HEK293 (cell line): Measurements from ENCODE around the gene PTK7.

ENCODE experiments used
- CTCF ChIA-PET: fragments of 350-600 bp; formaldehyde crosslinking; extraction: SDS; loops from one replicate; lab custom pipeline; 2021; ENCODE audit warnings: antibody characterized with exemption; lab: Yijun Ruan, JAX
- POLR2A ChIA-PET: fragments of 300-600 bp; formaldehyde crosslinking; extraction: SDS; loops from one replicate; lab custom pipeline; 2020; ENCODE audit warnings: antibody characterized with exemption, inconsistent platforms; lab: Yijun Ruan, JAX
- H3K27ac ChIP-seq: fragments of 200-500 bp; sonication (Bioruptor generic); 2 replicates; pipeline ENCODE4 v1.5.1; 2014; ENCODE audit warnings: low read depth, low read length, control low read depth, inconsistent platforms; ENCODE audit errors: extremely low read depth
- H3K36me3 ChIP-seq, 2 experiments: fragments of 200-500 bp in 1 of 2; sonication (Bioruptor generic) in 1 of 2; 1 replicate in 1 of 2; 2 replicates in 1 of 2; pipeline ENCODE4 v1.5.1; 2014 to 2017; ENCODE audit warnings: inconsistent platforms in 2 of 2, low read length in 2 of 2; ENCODE audit not compliant: control insufficient read depth in 2 of 2, insufficient read depth in 1 of 2
- H3K4me1 ChIP-seq: fragments of 200-500 bp; sonication (Bioruptor generic); 2 replicates; pipeline ENCODE4 v1.5.1; 2014; ENCODE audit warnings: mild to moderate bottlenecking, low read length, inconsistent platforms; ENCODE audit not compliant: control insufficient read depth, insufficient read depth
- H3K4me3 ChIP-seq: 2 replicates; pipeline ENCODE4 v1.5.1; 2011; ENCODE audit warnings: low read depth, mild to moderate bottlenecking, control low read depth, low read length, moderate library complexity
- H3K9me3 ChIP-seq: fragments of 200-500 bp; sonication (Bioruptor generic); 2 replicates; pipeline ENCODE4 v1.5.1; 2014; ENCODE audit warnings: low read depth, low read length, inconsistent platforms; ENCODE audit not compliant: control insufficient read depth, insufficient read depth
- FEZF1 ChIP-seq: fragments of 450-650 bp; formaldehyde crosslinking; IDR thresholded peaks from 2 replicates; pipeline ENCODE4 v1.5.1; 2016; ENCODE audit warnings: missing biosample characterization, missing genetic modification characterization
- OVOL3 ChIP-seq: fragments of 450-650 bp; formaldehyde crosslinking; IDR thresholded peaks from 2 replicates; pipeline ENCODE4 v1.5.1; 2016; ENCODE audit warnings: missing biosample characterization, missing genetic modification characterization
- RBAK ChIP-seq: fragments of 450-650 bp; formaldehyde crosslinking; IDR thresholded peaks from 2 replicates; pipeline ENCODE4 v1.5.1; 2016; ENCODE audit warnings: missing biosample characterization, missing genetic modification characterization
- SALL2 ChIP-seq: fragments of 450-650 bp; formaldehyde crosslinking; IDR thresholded peaks from 2 replicates; pipeline ENCODE4 v1.5.0; 2017; ENCODE audit warnings: missing biosample characterization, mild to moderate bottlenecking, missing genetic modification characterization, borderline replicate concordance
- TSHZ1 ChIP-seq: fragments of 450-650 bp; formaldehyde crosslinking; IDR thresholded peaks from 2 replicates; pipeline ENCODE4 v1.5.1; 2016; ENCODE audit warnings: missing biosample characterization, missing genetic modification characterization, borderline replicate concordance
- YY2 ChIP-seq: fragments of 450-650 bp; formaldehyde crosslinking; IDR thresholded peaks from 2 replicates; pipeline ENCODE4 v1.5.1; 2016; ENCODE audit warnings: missing biosample characterization, missing genetic modification characterization
- ZBTB7A ChIP-seq: fragments of 450-650 bp; formaldehyde crosslinking; IDR thresholded peaks from 2 replicates; pipeline ENCODE4 v1.5.1; 2016; ENCODE audit warnings: low read depth, missing biosample characterization, missing genetic modification characterization
- ZNF121 ChIP-seq: fragments of 450-650 bp; formaldehyde crosslinking; IDR thresholded peaks from 2 replicates; pipeline ENCODE4 v1.5.1; 2016; ENCODE audit warnings: missing biosample characterization, missing genetic modification characterization
- ZNF140 ChIP-seq: fragments of 450-650 bp; formaldehyde crosslinking; IDR thresholded peaks from 2 replicates; pipeline ENCODE4 v1.5.1; 2016; ENCODE audit warnings: missing biosample characterization, missing genetic modification characterization
- ZNF155 ChIP-seq: fragments of 450-650 bp; formaldehyde crosslinking; IDR thresholded peaks from 2 replicates; pipeline ENCODE4 v1.5.1; 2016; ENCODE audit warnings: missing biosample characterization, missing genetic modification characterization
- ZNF2 ChIP-seq: fragments of 450-650 bp; formaldehyde crosslinking; IDR thresholded peaks from 2 replicates; pipeline ENCODE4 v1.5.1; 2016; ENCODE audit warnings: missing biosample characterization, missing genetic modification characterization
- ZNF223 ChIP-seq: fragments of 450-650 bp; formaldehyde crosslinking; IDR thresholded peaks from 2 replicates; pipeline ENCODE4 v1.5.1; 2016; ENCODE audit warnings: missing biosample characterization, missing genetic modification characterization
- ZNF362 ChIP-seq: fragments of 450-650 bp; formaldehyde crosslinking; IDR thresholded peaks from 2 replicates; pipeline ENCODE4 v1.5.1; 2016; ENCODE audit warnings: missing biosample characterization, missing genetic modification characterization
- ZNF366 ChIP-seq: fragments of 450-650 bp; formaldehyde crosslinking; conservative IDR thresholded peaks from 2 replicates; pipeline ENCODE4 v1.5.1; 2016; ENCODE audit warnings: missing biosample characterization, missing genetic modification characterization
- ZNF37A ChIP-seq: fragments of 450-650 bp; IDR thresholded peaks from 2 replicates; pipeline ENCODE4 v1.5.1; 2018; ENCODE audit warnings: missing biosample characterization, missing genetic modification characterization
- ZNF394 ChIP-seq: fragments of 450-650 bp; formaldehyde crosslinking; IDR thresholded peaks from 2 replicates; pipeline ENCODE4 v1.5.1; 2016; ENCODE audit warnings: missing biosample characterization, missing genetic modification characterization, mild to moderate bottlenecking, moderate library complexity, borderline replicate concordance
- ZNF510 ChIP-seq: fragments of 450-650 bp; formaldehyde crosslinking; IDR thresholded peaks from 2 replicates; pipeline ENCODE4 v1.5.1; 2018; ENCODE audit warnings: mild to moderate bottlenecking, missing genetic modification characterization, missing biosample characterization; ENCODE audit not compliant: insufficient replicate concordance
- ZNF513 ChIP-seq: fragments of 450-650 bp; IDR thresholded peaks from 2 replicates; pipeline ENCODE4 v1.5.1; 2018; ENCODE audit warnings: missing biosample characterization, missing genetic modification characterization
- ZNF558 ChIP-seq: fragments of 450-650 bp; formaldehyde crosslinking; IDR thresholded peaks from 2 replicates; pipeline ENCODE4 v1.5.1; 2016; ENCODE audit warnings: missing biosample characterization, missing genetic modification characterization
- ZNF596 ChIP-seq: fragments of 450-650 bp; IDR thresholded peaks from 2 replicates; pipeline ENCODE4 v1.5.0; 2018; ENCODE audit warnings: missing biosample characterization, mild to moderate bottlenecking, missing genetic modification characterization, moderate library complexity
- ZNF621 ChIP-seq: fragments of 450-650 bp; formaldehyde crosslinking; IDR thresholded peaks from 2 replicates; pipeline ENCODE4 v1.5.1; 2017; ENCODE audit warnings: missing biosample characterization, missing genetic modification characterization
- ZNF658 ChIP-seq: fragments of 450-650 bp; formaldehyde crosslinking; IDR thresholded peaks from 2 replicates; pipeline ENCODE4; 2016; ENCODE audit warnings: missing biosample characterization, missing genetic modification characterization
- ZNF792 ChIP-seq: fragments of 450-650 bp; formaldehyde crosslinking; IDR thresholded peaks from 2 replicates; pipeline ENCODE4 v1.5.1; 2016; ENCODE audit warnings: missing biosample characterization, missing genetic modification characterization
- ZSCAN23 ChIP-seq: fragments of 450-650 bp; formaldehyde crosslinking; IDR thresholded peaks from 2 replicates; pipeline ENCODE4 v1.5.1; 2016; ENCODE audit warnings: missing biosample characterization, missing genetic modification characterization
- TF ChIP-seq, protein P1 (sequence below): fragments of 450-650 bp; formaldehyde crosslinking; IDR thresholded peaks from 2 replicates; pipeline ENCODE4 v1.5.1; 2016; ENCODE audit warnings: missing biosample characterization, missing genetic modification characterization, borderline replicate concordance

The PTK7 gene

DNA sequence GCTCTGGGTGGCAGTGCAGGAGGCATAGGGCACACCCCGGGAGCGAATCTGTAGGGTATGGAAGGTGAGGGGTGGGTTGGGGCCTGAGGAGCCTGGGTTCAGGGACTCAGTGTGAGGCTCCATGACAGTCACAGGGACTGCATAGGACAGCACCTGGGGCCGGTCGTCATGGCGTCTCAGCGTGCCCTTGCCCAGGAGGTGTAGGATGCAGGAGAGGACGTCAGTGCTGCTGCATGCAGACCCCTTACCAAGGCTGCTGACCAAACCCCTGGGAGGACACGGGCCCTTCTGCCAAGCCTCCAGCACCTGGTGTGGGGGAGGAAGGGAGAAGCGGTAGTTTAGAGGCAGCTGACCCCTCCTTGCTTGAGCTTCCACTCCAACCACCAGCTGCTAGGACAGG, 38.4 kb upstream of the PTK7 start:
- Histone ChIP-seq H3K9me3 (no peaks in the 10 kb centered on the region), H3K27ac (no peak overlapping the region), H3K36me3 (peaks cover 44 to 83% of the 10 kb centered on the region in 2 experiments), H3K4me3 (no peak overlapping the region), H3K4me1 (no peaks in the 10 kb centered on the region)
- ChIA-PET POLR2A (interaction anchor here (1.0 to 3.3 kb wide), 2 partner anchors 16 to 137 kb away, joined by 3 to 13 read pairs; partner anchors contain the start of gene CUL7), CTCF (interaction anchor here (0.7 to 1.5 kb wide), 4 partner anchors 14 to 400 kb away, joined by 3 to 4 read pairs (median 3); no protein-coding TSS in a partner anchor)
- TF ChIP-seq ZNF658 (tag by site-specific recombination) (no peak), ZNF792 (no peak), ZNF366 (tag by site-specific recombination) (no peak), ZNF621 (tag by site-specific recombination) (no peak), ZNF362 (tag by site-specific recombination) (no peak), ZNF394 (tag by site-specific recombination) (no peak), YY2 (no peak), FEZF1 (tag by site-specific recombination) (no peak), RBAK (tag by site-specific recombination) (no peak)

GRCh38 chr6:43038727-43039126, 37.4 kb upstream of the PTK7 start:
- Histone ChIP-seq H3K4me1 (no peaks in the 10 kb centered on the region), H3K4me3 (no peak overlapping the region), H3K27ac (no peak overlapping the region), H3K9me3 (no peaks in the 10 kb centered on the region), H3K36me3 (peaks cover 39 to 84% of the 10 kb centered on the region in 2 experiments)
- no peak for TF ChIP-seq ZNF155 (tag by site-specific recombination)
- no peak for TF ChIP-seq ZNF513
- no peak for TF ChIP-seq TSHZ1
- no peak for TF ChIP-seq ZNF558 (tag by site-specific recombination)
- TF ChIP-seq OVOL3: no peak
- no peak for TF ChIP-seq ZNF510
- TF ChIP-seq, protein P1, sequence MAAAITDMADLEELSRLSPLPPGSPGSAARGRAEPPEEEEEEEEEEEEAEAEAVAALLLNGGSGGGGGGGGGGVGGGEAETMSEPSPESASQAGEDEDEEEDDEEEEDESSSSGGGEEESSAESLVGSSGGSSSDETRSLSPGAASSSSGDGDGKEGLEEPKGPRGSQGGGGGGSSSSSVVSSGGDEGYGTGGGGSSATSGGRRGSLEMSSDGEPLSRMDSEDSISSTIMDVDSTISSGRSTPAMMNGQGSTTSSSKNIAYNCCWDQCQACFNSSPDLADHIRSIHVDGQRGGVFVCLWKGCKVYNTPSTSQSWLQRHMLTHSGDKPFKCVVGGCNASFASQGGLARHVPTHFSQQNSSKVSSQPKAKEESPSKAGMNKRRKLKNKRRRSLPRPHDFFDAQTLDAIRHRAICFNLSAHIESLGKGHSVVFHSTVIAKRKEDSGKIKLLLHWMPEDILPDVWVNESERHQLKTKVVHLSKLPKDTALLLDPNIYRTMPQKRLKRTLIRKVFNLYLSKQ: no peak
- no peak for TF ChIP-seq ZNF121 (tag by site-specific recombination)
- TF ChIP-seq ZBTB7A (tag by site-specific recombination): no peak
- TF ChIP-seq ZNF596: no peak
- no peak for TF ChIP-seq ZNF2 (tag by site-specific recombination)
- no peak for TF ChIP-seq ZNF223
- TF ChIP-seq SALL2: no peak
- TF ChIP-seq ZNF37A (tag by site-specific recombination): no peak
- TF ChIP-seq ZNF140: no peak
- TF ChIP-seq ZSCAN23: no peak
- CTCF ChIA-PET: interaction anchor here (0.5 to 1.1 kb wide), 3 partner anchors 8 to 30 kb away, joined by 3 to 4 read pairs (median 3); no protein-coding TSS in a partner anchor
- POLR2A ChIA-PET: interaction anchor here (0.8 to 3.3 kb wide), 5 partner anchors 12 to 110 kb away, joined by 3 to 13 read pairs (median 3); partner anchors contain the start of genes CNPY3, CUL7 and RRP36
